Uterine smooth muscle cell (primary cell): ENCODE data around the gene COQ6. TPM values are rescaled to one million over a fixed set of nuclear protein-coding genes. Genes with fewer than 3 reads are reported as not detected.

Experiments used
- total RNA-seq: library from RNA; depleted of rRNA; stranded (reverse); fragments of >200 nt; gene quantifications from 2 replicates; pipeline ENCODE4 v1.2.3, GENCODE V29; 2014

Gene COQ6
- total RNA-seq = 20.7 and 29.7 TPM in 2 replicates

GRCh38 chr14:73949752-73950734 lies at the start of gene COQ6, which contains the start of gene FAM161B:
COQ6 (plus strand) TSS chr14:73950302; CDS start chr14:73950333, 31 bp downstream.
FAM161B (minus strand) TSS chr14:73950094; CDS start chr14:73950026, 68 bp downstream.

Other genes starting within 250 kb of the COQ6 start
- 22.7 and 25.9 TPM in 2 replicates for gene PNMA1, start 235.9 kb upstream of the COQ6 start, total RNA-seq
- 6.0 and 11.2 TPM in 2 replicates for gene PTGR2, start 98.5 kb upstream of the COQ6 start, total RNA-seq
- 101 and 103 TPM in 2 replicates for gene ZNF410, start 63.4 kb upstream of the COQ6 start, total RNA-seq
- gene FAM161B, start 208 bp upstream of the COQ6 start, total RNA-seq = 3.4 and 4.0 TPM in 2 replicates
- gene ENTPD5, start 69.0 kb downstream of the COQ6 start, total RNA-seq = 11.1 and 12.4 TPM in 2 replicates
- 4.0 and 4.4 TPM in 2 replicates for gene BBOF1, start 69.0 kb downstream of the COQ6 start, total RNA-seq
- gene ALDH6A1, start 134.2 kb downstream of the COQ6 start, total RNA-seq = 18.9 and 33.5 TPM in 2 replicates
- gene LIN52, start 134.7 kb downstream of the COQ6 start, total RNA-seq = 9.2 and 11.6 TPM in 2 replicates